BJ (cell line): ENCODE data around the gene AFG3L2. TPM values are rescaled to one million over a fixed set of nuclear protein-coding genes. Genes with fewer than 3 reads are reported as not detected.

Source experiments
- CTCF ChIA-PET: fragments of 350-600 bp; formaldehyde crosslinking; extraction: SDS; loops from one replicate; lab custom pipeline; 2021; ENCODE audit warnings: antibody characterized with exemption, inconsistent platforms; lab: Yijun Ruan, JAX
- POLR2A ChIA-PET: fragments of 300-600 bp; sonication (Branson Sonifier 250); formaldehyde crosslinking; extraction: SDS; loops from one replicate; lab custom pipeline; 2021; ENCODE audit warnings: antibody characterized with exemption; lab: Charles Lee
- DNase-seq: peaks from one replicate; pipeline ENCODE4 v3.0.0-alpha.2; 2011; ENCODE audit warnings: low read depth
- H3K27me3 ChIP-seq: 2 replicates; pipeline ENCODE4 v1.6.0; 2011; ENCODE audit warnings: low read length; ENCODE audit not compliant: control insufficient read depth, insufficient read depth
- H3K36me3 ChIP-seq: 2 replicates; pipeline ENCODE4 v1.5.1; 2011; ENCODE audit warnings: low read length; ENCODE audit not compliant: control insufficient read depth, insufficient read depth
- H3K4me3 ChIP-seq: 2 replicates; pipeline ENCODE4 v1.5.1; 2011; ENCODE audit warnings: low read depth, mild to moderate bottlenecking, control low read depth, low read length
- CTCF ChIP-seq: IDR thresholded peaks from 2 replicates; pipeline ENCODE4 v1.5.1; 2011; ENCODE audit warnings: low read depth, mild to moderate bottlenecking, control low read depth, inconsistent platforms, low read length, moderate library complexity; ENCODE audit not compliant: insufficient read depth
- polyA plus RNA-seq: library from polyadenylated mRNA; depleted of rRNA; stranded (reverse); fragments of >200 nt; gene quantifications from 2 replicates; pipeline ENCODE4 v1.2.3, GENCODE V29; 2011

The AFG3L2 gene
- polyA plus RNA-seq, 1 experiment: 25.5 TPM

- Histone ChIP-seq H3K4me3 (peak overlapping the region; percentile 79), H3K36me3 (no peaks in the 10 kb centered on the region), H3K27me3 (no peaks in the 10 kb centered on the region)
- no peak for TF ChIP-seq CTCF
- ChIA-PET POLR2A (interaction anchor here (1.1 to 1.3 kb wide), 2 partner anchors 97 to 319 kb away, joined by 5 to 14 read pairs; no protein-coding TSS in a partner anchor), CTCF (interaction anchor here (1.2 to 1.6 kb wide), 3 partner anchors 9 to 104 kb away, joined by 3 to 8 read pairs (median 5); no protein-coding TSS in a partner anchor)
- no peak for DNase-seq
These were observed 833 bp downstream of the AFG3L2 start for GRCh38 chr18:12376034-12376753.

GRCh38 chr18:12374401-12374800, 2.6 kb downstream of the AFG3L2 start:
- H3K4me3 ChIP-seq: no peak overlapping the region
- ChIA-PET CTCF (no interaction called here), POLR2A (no interaction called here)
- no peak for TF ChIP-seq CTCF
- H3K27me3 ChIP-seq: no peaks in the 10 kb centered on the region
- H3K36me3 ChIP-seq: peaks cover 1% of the 10 kb centered on the region; the same call in 1 of the 2 replicates
- no peak for DNase-seq

- POLR2A ChIA-PET: interaction anchor here (0.6 kb wide), 1 partner anchor 102 kb away, joined by 5 read pairs; no protein-coding TSS in a partner anchor
These were observed 3.3 kb downstream of the AFG3L2 start for GRCh38 chr18:12373771-12374116.

GRCh38 chr18:12373116-12373770, 3.8 kb downstream of the AFG3L2 start:
- H3K36me3 ChIP-seq: peaks cover 3% of the 10 kb centered on the region
- no peak for TF ChIP-seq CTCF
- H3K4me3 ChIP-seq: no peak overlapping the region
- POLR2A ChIA-PET: interaction anchor here (0.6 kb wide), 1 partner anchor 102 kb away, joined by 5 read pairs; no protein-coding TSS in a partner anchor
- DNase-seq: no peak
- H3K27me3 ChIP-seq: no peaks in the 10 kb centered on the region
- CTCF ChIA-PET: interaction anchor here (1.2 kb wide), 1 partner anchor 18 kb away, joined by 4 read pairs; no protein-coding TSS in a partner anchor

More at GRCh38 chr18:12373771-12374116, 3.3 kb downstream of the AFG3L2 start:
- DNase-seq: no peak
- no peak for TF ChIP-seq CTCF
- Histone ChIP-seq H3K36me3 (peaks cover 1% of the 10 kb centered on the region; the same call in 1 of the 2 replicates), H3K27me3 (no peaks in the 10 kb centered on the region), H3K4me3 (no peak overlapping the region)
- CTCF ChIA-PET: interaction anchor here (1.2 kb wide), 1 partner anchor 17 kb away, joined by 4 read pairs; no protein-coding TSS in a partner anchor

GRCh38 chr18:12372406-12372805, 4.6 kb downstream of the AFG3L2 start:
- Histone ChIP-seq H3K36me3 (peaks cover 3% of the 10 kb centered on the region), H3K4me3 (no peak overlapping the region), H3K27me3 (no peaks in the 10 kb centered on the region)
- no peak for TF ChIP-seq CTCF
- POLR2A ChIA-PET: no interaction called here
- DNase-seq: no peak
- CTCF ChIA-PET: no interaction called here
